ENCODE measurements around the gene HSPA2.

HSPA2 gene

DNA sequence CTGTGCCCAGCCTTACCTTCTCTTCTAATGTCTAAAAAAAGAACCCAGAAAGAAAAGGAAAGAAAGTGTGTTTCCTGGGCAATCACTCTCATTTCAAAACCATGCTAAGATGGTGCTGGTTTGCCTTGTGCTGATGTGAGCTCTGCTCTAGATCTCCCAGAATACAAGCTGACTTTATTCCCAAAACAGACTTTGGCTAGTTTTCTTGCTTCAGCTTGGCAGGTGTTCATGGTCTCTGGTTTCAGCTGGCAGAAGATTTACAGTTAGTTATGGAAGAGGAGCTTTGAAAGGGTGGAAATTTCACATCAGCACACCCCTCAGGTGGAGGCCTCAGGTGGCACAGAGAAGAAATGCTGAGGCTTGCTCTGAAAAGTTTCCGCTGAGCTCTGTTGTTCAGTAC lies 43.6 kb downstream of the HSPA2 start:
- no peaks in the 10 kb centered on the region for H3K4me1 ChIP-seq (ENCODE audit: low read depth, poor library complexity, severe bottlenecking)
- H3K27ac ChIP-seq: no peak overlapping the region
- TF ChIP-seq, protein P1, sequence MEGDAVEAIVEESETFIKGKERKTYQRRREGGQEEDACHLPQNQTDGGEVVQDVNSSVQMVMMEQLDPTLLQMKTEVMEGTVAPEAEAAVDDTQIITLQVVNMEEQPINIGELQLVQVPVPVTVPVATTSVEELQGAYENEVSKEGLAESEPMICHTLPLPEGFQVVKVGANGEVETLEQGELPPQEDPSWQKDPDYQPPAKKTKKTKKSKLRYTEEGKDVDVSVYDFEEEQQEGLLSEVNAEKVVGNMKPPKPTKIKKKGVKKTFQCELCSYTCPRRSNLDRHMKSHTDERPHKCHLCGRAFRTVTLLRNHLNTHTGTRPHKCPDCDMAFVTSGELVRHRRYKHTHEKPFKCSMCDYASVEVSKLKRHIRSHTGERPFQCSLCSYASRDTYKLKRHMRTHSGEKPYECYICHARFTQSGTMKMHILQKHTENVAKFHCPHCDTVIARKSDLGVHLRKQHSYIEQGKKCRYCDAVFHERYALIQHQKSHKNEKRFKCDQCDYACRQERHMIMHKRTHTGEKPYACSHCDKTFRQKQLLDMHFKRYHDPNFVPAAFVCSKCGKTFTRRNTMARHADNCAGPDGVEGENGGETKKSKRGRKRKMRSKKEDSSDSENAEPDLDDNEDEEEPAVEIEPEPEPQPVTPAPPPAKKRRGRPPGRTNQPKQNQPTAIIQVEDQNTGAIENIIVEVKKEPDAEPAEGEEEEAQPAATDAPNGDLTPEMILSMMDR (conservative IDR thresholded peaks at IDR 0.05; ENCODE audit: low read depth, low read length): no peak
- H3K4me3 ChIP-seq (IDR thresholded peaks at IDR 0.05; ENCODE audit: insufficient read depth, low read depth, low read length): no peak overlapping the region
- H3K79me2 ChIP-seq (ENCODE audit: insufficient read depth, low read depth): no peaks in the 10 kb centered on the region
- H3K9ac ChIP-seq: no peak overlapping the region
- H3K27me3 ChIP-seq (ENCODE audit: insufficient read depth, low read depth): no peaks in the 10 kb centered on the region
- no peak overlapping the region for H2AFZ ChIP-seq (ENCODE audit: low read depth)
- H3K36me3 ChIP-seq (ENCODE audit: insufficient read depth): no peaks in the 10 kb centered on the region
- H3K4me2 ChIP-seq: no peak overlapping the region
- H4K20me1 ChIP-seq (ENCODE audit: insufficient read depth): no peaks in the 10 kb centered on the region

GRCh38 chr14:64591809-64592208 lies 51.3 kb downstream of the HSPA2 start:
- Histone ChIP-seq H3K27ac (no peak overlapping the region), H2AFZ (ENCODE audit: low read depth) (no peak overlapping the region), H3K9ac (no peak overlapping the region), H3K4me2 (no peak overlapping the region), H4K20me1 (ENCODE audit: insufficient read depth) (no peaks in the 10 kb centered on the region), H3K4me3 (IDR thresholded peaks at IDR 0.05; ENCODE audit: insufficient read depth, low read depth, low read length) (no peak overlapping the region), H3K79me2 (ENCODE audit: insufficient read depth, low read depth) (no peaks in the 10 kb centered on the region), H3K27me3 (ENCODE audit: insufficient read depth, low read depth) (no peaks in the 10 kb centered on the region), H3K36me3 (ENCODE audit: insufficient read depth) (no peaks in the 10 kb centered on the region), H3K4me1 (ENCODE audit: low read depth, poor library complexity, severe bottlenecking) (no peaks in the 10 kb centered on the region)
- TF ChIP-seq, protein P1 (conservative IDR thresholded peaks at IDR 0.05; ENCODE audit: low read depth, low read length): no peak

Measured in KMS-11 (cell line).